Neural cell (in vitro differentiated cells): ENCODE measurements around the gene TTLL5. TPM values are rescaled to one million over a fixed set of nuclear protein-coding genes. Genes with fewer than 3 reads are reported as not detected.

ENCODE experiments used
- H2AFZ ChIP-seq: fragments of 200-600, 300-800 bp; sonication (generic), shearing (Covaris generic); 2 replicates; pipeline ENCODE4 v1.6.0; 2014; ENCODE audit warnings: low read depth, mild to moderate bottlenecking, antibody characterized with exemption, low read length, moderate library complexity
- H3F3A ChIP-seq: fragments of 200-600 bp; shearing (Covaris generic); 2 replicates; pipeline ENCODE4 v1.6.1; 2016; ENCODE audit warnings: mild to moderate bottlenecking, moderate library complexity, mixed read lengths, antibody characterized with exemption, low read length; ENCODE audit not compliant: insufficient read depth, poor library complexity, severe bottlenecking
- H3K27ac ChIP-seq: fragments of 200-600, 300-800 bp; sonication (generic), shearing (Covaris generic); 2 replicates; pipeline ENCODE4 v1.5.1; 2014; ENCODE audit warnings: mild to moderate bottlenecking, low read length, moderate library complexity
- H3K27me3 ChIP-seq: fragments of 300-800, 200-600 bp; sonication (generic), shearing (Covaris generic); 2 replicates; pipeline ENCODE4 v1.6.0; 2014; ENCODE audit warnings: mild to moderate bottlenecking, low read depth, low read length, moderate library complexity; ENCODE audit not compliant: insufficient read depth
- H3K36me3 ChIP-seq: fragments of 300-800, 200-600 bp; sonication (generic), shearing (Covaris generic); 2 replicates; pipeline ENCODE4 v1.5.1; 2014; ENCODE audit warnings: mild to moderate bottlenecking, antibody characterized with exemption, low read length, moderate library complexity; ENCODE audit not compliant: insufficient read depth
- H3K4me2 ChIP-seq: fragments of 300-800, 200-600 bp; sonication (generic), shearing (Covaris generic); 2 replicates; pipeline ENCODE4 v1.6.0; 2014; ENCODE audit warnings: mild to moderate bottlenecking, low read length
- H3K4me3 ChIP-seq: fragments of 300-800, 200-600 bp; sonication (generic), shearing (Covaris generic); 2 replicates; pipeline ENCODE4 v1.5.1; 2014; ENCODE audit warnings: mild to moderate bottlenecking, low read length, moderate library complexity
- H3K79me2 ChIP-seq: fragments of 200-600 bp; shearing (Covaris generic); replicated peaks from 2 replicates; pipeline ENCODE4 v1.6.0; 2014; ENCODE audit warnings: mild to moderate bottlenecking, low read length, moderate library complexity; ENCODE audit not compliant: insufficient read depth
- H3K9ac ChIP-seq: fragments of 300-800, 200-600 bp; sonication (generic), shearing (Covaris generic); 2 replicates; pipeline ENCODE4 v1.6.1; 2016; ENCODE audit warnings: mild to moderate bottlenecking, low read length, mixed read lengths
- H3K9me2 ChIP-seq: fragments of 200-600 bp; shearing (Covaris generic); 2 replicates; pipeline ENCODE4 v1.6.1; 2016; ENCODE audit warnings: mild to moderate bottlenecking, low read length, mixed read lengths; ENCODE audit not compliant: insufficient read depth
- H3K9me3 ChIP-seq: fragments of 200-600, 300-800 bp; sonication (generic), shearing (Covaris generic); 2 replicates; pipeline ENCODE4 v1.6.1; 2016; ENCODE audit warnings: mild to moderate bottlenecking, mixed run types, low read length, moderate library complexity, mixed read lengths
- H4K20me1 ChIP-seq: fragments of 200-600 bp; shearing (Covaris generic); 2 replicates; pipeline ENCODE4 v1.6.1; 2016; ENCODE audit warnings: mild to moderate bottlenecking, mixed run types; ENCODE audit not compliant: insufficient read depth
- EP300 ChIP-seq: fragments of 450-650 bp; conservative IDR thresholded peaks from 2 replicates; pipeline ENCODE4 v1.6.1; 2014; ENCODE audit warnings: antibody characterized with exemption, mild to moderate bottlenecking, moderate library complexity; ENCODE audit not compliant: poor library complexity, severe bottlenecking
- EZH2 ChIP-seq: fragments of 200-600, 300-800 bp; shearing (Covaris generic), sonication (generic); IDR thresholded peaks from 2 replicates; pipeline ENCODE4 v1.6.1; 2014; ENCODE audit warnings: antibody characterized with exemption, low read length, borderline replicate concordance, mild to moderate bottlenecking; ENCODE audit not compliant: insufficient read depth, poor library complexity, severe bottlenecking
- MXI1 ChIP-seq: fragments of 450-650 bp; conservative IDR thresholded peaks from 2 replicates; pipeline ENCODE4 v1.6.1; 2014; ENCODE audit warnings: antibody characterized with exemption, mild to moderate bottlenecking; ENCODE audit not compliant: poor library complexity, severe bottlenecking
- POLR2AphosphoS5 ChIP-seq: IDR thresholded peaks from 2 replicates; pipeline ENCODE4 v1.6.1; 2012
- RAD21 ChIP-seq: fragments of 450-650 bp; conservative IDR thresholded peaks from 2 replicates; pipeline ENCODE4 v1.6.1; 2014; ENCODE audit warnings: antibody characterized with exemption, mild to moderate bottlenecking, moderate library complexity
- SMC3 ChIP-seq: fragments of 450-650 bp; conservative IDR thresholded peaks from 2 replicates; pipeline ENCODE4 v1.6.1; 2014; ENCODE audit warnings: antibody characterized with exemption, mild to moderate bottlenecking, moderate library complexity; ENCODE audit not compliant: poor library complexity
- TAF1 ChIP-seq: IDR thresholded peaks from 2 replicates; pipeline ENCODE4 v1.6.1; 2012; ENCODE audit warnings: low read depth
- polyA plus RNA-seq: library from polyadenylated mRNA; depleted of rRNA; stranded (reverse); fragments of >200 nt; gene quantifications from 2 replicates; pipeline ENCODE4 v1.2.3, GENCODE V29; 2014
- TF ChIP-seq, protein P1 (sequence below): fragments of 450-650 bp; IDR thresholded peaks from 2 replicates; pipeline ENCODE4 v1.5.1; 2014; ENCODE audit warnings: antibody characterized with exemption, mild to moderate bottlenecking, moderate library complexity; ENCODE audit not compliant: poor library complexity, severe bottlenecking
- TF ChIP-seq, protein P2 (sequence below): IDR thresholded peaks from 2 replicates; pipeline ENCODE4 v1.6.1; 2012; ENCODE audit warnings: borderline replicate concordance

The TTLL5 gene
- polyA plus RNA-seq, 1 donor from 2014 or later: 8.2 TPM

DNA sequence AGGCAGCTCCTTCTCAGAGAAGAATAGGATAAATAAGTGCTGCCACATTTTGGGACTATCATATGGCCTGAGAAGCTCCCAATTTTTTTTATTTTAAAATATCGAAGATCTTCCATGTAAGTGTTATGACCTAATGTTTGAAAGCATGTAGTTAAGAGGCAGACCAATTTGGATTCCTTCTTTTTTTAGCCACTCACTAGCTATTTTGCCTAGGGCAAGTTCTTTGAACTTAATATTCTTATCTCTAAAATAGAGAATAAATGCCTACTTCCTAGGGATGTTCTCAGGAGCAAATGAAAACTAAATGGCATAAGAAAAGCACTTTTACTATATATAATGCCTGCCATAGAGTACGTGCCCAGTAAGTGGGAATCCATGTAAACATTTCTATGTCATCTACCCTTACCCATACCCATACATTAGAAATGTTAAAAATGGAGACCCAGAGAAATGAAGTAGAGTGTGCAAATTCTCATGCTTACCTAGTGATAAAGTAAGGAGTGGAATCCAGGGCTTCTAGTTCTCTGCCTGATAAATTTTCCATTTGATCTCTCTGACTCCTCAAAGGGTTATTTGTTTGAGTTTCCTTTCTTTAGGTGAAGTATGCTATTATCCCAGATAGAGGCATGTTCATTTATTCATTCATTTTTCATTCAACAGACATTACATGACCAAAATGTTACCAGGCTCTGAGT, 172.4 kb downstream of the TTLL5 start:
- Histone ChIP-seq H3K27ac (no peak overlapping the region), H3K27me3 (no peaks in the 10 kb centered on the region), H3K79me2 (no peaks in the 10 kb centered on the region), H3K4me2 (no peak overlapping the region), H3K36me3 (no peaks in the 10 kb centered on the region), H4K20me1 (no peaks in the 10 kb centered on the region), H3F3A (no peaks in the 10 kb centered on the region), H3K9me2 (no peaks in the 10 kb centered on the region), H3K4me3 (no peak overlapping the region), H2AFZ (no peak overlapping the region), H3K9me3 (no peaks in the 10 kb centered on the region), H3K9ac (no peak overlapping the region)
- TF ChIP-seq EZH2: no peak
- TF ChIP-seq, protein P1, sequence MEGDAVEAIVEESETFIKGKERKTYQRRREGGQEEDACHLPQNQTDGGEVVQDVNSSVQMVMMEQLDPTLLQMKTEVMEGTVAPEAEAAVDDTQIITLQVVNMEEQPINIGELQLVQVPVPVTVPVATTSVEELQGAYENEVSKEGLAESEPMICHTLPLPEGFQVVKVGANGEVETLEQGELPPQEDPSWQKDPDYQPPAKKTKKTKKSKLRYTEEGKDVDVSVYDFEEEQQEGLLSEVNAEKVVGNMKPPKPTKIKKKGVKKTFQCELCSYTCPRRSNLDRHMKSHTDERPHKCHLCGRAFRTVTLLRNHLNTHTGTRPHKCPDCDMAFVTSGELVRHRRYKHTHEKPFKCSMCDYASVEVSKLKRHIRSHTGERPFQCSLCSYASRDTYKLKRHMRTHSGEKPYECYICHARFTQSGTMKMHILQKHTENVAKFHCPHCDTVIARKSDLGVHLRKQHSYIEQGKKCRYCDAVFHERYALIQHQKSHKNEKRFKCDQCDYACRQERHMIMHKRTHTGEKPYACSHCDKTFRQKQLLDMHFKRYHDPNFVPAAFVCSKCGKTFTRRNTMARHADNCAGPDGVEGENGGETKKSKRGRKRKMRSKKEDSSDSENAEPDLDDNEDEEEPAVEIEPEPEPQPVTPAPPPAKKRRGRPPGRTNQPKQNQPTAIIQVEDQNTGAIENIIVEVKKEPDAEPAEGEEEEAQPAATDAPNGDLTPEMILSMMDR: no peak
- no peak for TF ChIP-seq RAD21
- no peak for TF ChIP-seq SMC3

DNA sequence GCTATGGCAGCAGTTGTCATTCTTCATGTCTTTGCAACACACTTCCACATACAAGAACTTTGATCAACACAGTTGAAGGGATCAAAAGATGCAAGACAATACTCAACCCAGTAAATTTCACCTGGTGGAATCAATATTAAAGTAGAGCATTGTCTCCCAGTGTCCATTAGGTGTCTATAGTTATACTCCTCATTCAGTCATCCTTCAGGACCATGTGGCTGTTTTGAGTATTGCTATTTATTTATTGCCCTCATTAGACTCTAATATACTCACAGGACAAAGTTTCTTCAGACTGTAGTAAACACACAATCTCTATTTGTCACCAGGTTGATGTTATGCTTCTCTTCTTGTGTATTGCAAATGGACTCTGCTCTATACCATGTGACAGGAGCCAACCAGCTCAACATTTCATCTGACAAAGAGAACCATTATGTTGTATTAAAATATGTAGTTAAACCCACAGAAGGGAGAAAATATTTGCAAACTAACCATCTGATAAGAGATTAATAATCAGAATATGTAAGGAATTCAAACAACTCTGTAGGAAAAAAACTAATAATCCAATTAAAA, 174.2 kb downstream of the TTLL5 start:
- H4K20me1 ChIP-seq: no peaks in the 10 kb centered on the region
- H3F3A ChIP-seq: no peaks in the 10 kb centered on the region
- H3K27me3 ChIP-seq: no peaks in the 10 kb centered on the region
- no peaks in the 10 kb centered on the region for H3K9me2 ChIP-seq
- no peaks in the 10 kb centered on the region for H3K9me3 ChIP-seq
- H3K36me3 ChIP-seq: no peaks in the 10 kb centered on the region
- no peak overlapping the region for H3K27ac ChIP-seq
- H3K9ac ChIP-seq: no peak overlapping the region
- H2AFZ ChIP-seq: no peak overlapping the region
- H3K79me2 ChIP-seq: no peaks in the 10 kb centered on the region
- H3K4me3 ChIP-seq: no peak overlapping the region
- no peak for TF ChIP-seq MXI1
- no peak for TF ChIP-seq POLR2AphosphoS5
- no peak for TF ChIP-seq EZH2
- TF ChIP-seq TAF1: no peak
- TF ChIP-seq, protein P2, sequence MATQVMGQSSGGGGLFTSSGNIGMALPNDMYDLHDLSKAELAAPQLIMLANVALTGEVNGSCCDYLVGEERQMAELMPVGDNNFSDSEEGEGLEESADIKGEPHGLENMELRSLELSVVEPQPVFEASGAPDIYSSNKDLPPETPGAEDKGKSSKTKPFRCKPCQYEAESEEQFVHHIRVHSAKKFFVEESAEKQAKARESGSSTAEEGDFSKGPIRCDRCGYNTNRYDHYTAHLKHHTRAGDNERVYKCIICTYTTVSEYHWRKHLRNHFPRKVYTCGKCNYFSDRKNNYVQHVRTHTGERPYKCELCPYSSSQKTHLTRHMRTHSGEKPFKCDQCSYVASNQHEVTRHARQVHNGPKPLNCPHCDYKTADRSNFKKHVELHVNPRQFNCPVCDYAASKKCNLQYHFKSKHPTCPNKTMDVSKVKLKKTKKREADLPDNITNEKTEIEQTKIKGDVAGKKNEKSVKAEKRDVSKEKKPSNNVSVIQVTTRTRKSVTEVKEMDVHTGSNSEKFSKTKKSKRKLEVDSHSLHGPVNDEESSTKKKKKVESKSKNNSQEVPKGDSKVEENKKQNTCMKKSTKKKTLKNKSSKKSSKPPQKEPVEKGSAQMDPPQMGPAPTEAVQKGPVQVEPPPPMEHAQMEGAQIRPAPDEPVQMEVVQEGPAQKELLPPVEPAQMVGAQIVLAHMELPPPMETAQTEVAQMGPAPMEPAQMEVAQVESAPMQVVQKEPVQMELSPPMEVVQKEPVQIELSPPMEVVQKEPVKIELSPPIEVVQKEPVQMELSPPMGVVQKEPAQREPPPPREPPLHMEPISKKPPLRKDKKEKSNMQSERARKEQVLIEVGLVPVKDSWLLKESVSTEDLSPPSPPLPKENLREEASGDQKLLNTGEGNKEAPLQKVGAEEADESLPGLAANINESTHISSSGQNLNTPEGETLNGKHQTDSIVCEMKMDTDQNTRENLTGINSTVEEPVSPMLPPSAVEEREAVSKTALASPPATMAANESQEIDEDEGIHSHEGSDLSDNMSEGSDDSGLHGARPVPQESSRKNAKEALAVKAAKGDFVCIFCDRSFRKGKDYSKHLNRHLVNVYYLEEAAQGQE: no peak
- no peak for TF ChIP-seq EP300
- no peak for TF ChIP-seq RAD21
- TF ChIP-seq, protein P1: no peak
- TF ChIP-seq SMC3: no peak
- H3K4me2 ChIP-seq: no peak overlapping the region
